Thoracic aorta (tissue), 2 donors: Measurements from ENCODE around the gene GNA12. TPM values are rescaled to one million over a fixed set of nuclear protein-coding genes. Genes with fewer than 3 reads are reported as not detected.
A peak's percentile ranks its signal among the peaks of the same experiment; 100 is the strongest.

Source experiments
- ATAC-seq: fragments of 150-250 bp; one replicate; pipeline ENCODE4 v1.8.0; 2017; ENCODE audit warnings: low read depth; ENCODE audit not compliant: insufficient number of reproducible peaks, low FRiP score
- DNase-seq: peaks from one replicate; pipeline ENCODE4 v3.0.0-alpha.2; 2020; ENCODE audit warnings: low spot score
- H3K27ac ChIP-seq, 2 donors: fragments of 200-600 bp; sonication (generic); 1 replicate in 1 of 2; 2 replicates in 1 of 2; pipeline ENCODE4 v1.5.1; 2016; ENCODE audit warnings: mild to moderate bottlenecking in 2 of 2, moderate library complexity in 2 of 2
- H3K27me3 ChIP-seq: fragments of 200-600 bp; sonication (generic); replicated peaks from 2 replicates; pipeline ENCODE4 v1.6.0; 2016; ENCODE audit warnings: mild to moderate bottlenecking; ENCODE audit not compliant: insufficient read depth
- H3K36me3 ChIP-seq: fragments of 200-600 bp; sonication (generic); one replicate; pipeline ENCODE4 v1.5.1; 2016
- H3K4me1 ChIP-seq, 2 donors: fragments of 200-600 bp; sonication (generic); 1 replicate in 1 of 2; 2 replicates in 1 of 2; pipeline versions ENCODE4 v1.5.1 to v1.6.0; 2016; ENCODE audit warnings: low read depth in 2 of 2, mild to moderate bottlenecking in 1 of 2; ENCODE audit not compliant: control insufficient read depth in 1 of 2
- H3K4me3 ChIP-seq: fragments of 200-600 bp; sonication (generic); 2 replicates; pipeline ENCODE4 v1.5.1; 2016; ENCODE audit warnings: mild to moderate bottlenecking
- H3K9me3 ChIP-seq: fragments of 200-600 bp; sonication (generic); 2 replicates; pipeline ENCODE4 v1.5.1; 2016
- total RNA-seq, 2 donors: library from RNA; depleted of rRNA; stranded (reverse); fragments of >200 nt; gene quantifications; one replicate each; pipeline versions ENCODE4 v1.1.0 to v1.2.3, GENCODE V29; 2016
- TF ChIP-seq, protein P1 (sequence below): fragments of 200-600 bp; sonication (generic); IDR thresholded peaks from one replicate; pipeline ENCODE4 v1.5.1; 2019; ENCODE audit warnings: antibody characterized with exemption

Gene GNA12
- total RNA-seq, 2 donors from 2014 or later, result 27.6 to 48.8 TPM

DNA sequence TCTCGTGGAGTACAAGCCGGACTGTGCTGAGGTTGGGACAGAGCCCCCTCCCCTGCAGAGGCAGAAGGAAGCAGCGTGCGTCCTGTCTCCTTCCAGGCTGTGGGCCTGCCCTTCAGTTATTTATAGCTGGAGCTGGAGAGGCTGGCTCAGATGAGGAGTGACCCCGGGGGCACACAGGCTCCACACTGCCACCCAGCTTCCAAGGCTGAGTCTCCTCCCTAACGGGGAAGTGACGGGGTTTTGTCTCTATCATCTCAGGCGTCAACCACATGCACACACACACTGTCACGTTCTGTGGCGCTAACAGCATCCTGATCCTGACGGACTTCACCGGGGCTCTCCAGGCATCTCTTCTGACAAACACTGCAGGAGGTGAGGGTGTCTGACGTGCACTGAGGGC, 130.7 kb downstream of the GNA12 start:
- Histone ChIP-seq H3K27me3 (no peaks in the 10 kb centered on the region), H3K27ac (no peak overlapping the region), H3K4me3 (no peak overlapping the region), H3K36me3 (no peaks in the 10 kb centered on the region), H3K9me3 (no peaks in the 10 kb centered on the region), H3K4me1 (peaks cover 7 to 14% of the 10 kb centered on the region in 2 donors)
- ATAC-seq (no peak), DNase-seq (no peak)
- TF ChIP-seq, protein P1, sequence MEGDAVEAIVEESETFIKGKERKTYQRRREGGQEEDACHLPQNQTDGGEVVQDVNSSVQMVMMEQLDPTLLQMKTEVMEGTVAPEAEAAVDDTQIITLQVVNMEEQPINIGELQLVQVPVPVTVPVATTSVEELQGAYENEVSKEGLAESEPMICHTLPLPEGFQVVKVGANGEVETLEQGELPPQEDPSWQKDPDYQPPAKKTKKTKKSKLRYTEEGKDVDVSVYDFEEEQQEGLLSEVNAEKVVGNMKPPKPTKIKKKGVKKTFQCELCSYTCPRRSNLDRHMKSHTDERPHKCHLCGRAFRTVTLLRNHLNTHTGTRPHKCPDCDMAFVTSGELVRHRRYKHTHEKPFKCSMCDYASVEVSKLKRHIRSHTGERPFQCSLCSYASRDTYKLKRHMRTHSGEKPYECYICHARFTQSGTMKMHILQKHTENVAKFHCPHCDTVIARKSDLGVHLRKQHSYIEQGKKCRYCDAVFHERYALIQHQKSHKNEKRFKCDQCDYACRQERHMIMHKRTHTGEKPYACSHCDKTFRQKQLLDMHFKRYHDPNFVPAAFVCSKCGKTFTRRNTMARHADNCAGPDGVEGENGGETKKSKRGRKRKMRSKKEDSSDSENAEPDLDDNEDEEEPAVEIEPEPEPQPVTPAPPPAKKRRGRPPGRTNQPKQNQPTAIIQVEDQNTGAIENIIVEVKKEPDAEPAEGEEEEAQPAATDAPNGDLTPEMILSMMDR, result no peak

DNA sequence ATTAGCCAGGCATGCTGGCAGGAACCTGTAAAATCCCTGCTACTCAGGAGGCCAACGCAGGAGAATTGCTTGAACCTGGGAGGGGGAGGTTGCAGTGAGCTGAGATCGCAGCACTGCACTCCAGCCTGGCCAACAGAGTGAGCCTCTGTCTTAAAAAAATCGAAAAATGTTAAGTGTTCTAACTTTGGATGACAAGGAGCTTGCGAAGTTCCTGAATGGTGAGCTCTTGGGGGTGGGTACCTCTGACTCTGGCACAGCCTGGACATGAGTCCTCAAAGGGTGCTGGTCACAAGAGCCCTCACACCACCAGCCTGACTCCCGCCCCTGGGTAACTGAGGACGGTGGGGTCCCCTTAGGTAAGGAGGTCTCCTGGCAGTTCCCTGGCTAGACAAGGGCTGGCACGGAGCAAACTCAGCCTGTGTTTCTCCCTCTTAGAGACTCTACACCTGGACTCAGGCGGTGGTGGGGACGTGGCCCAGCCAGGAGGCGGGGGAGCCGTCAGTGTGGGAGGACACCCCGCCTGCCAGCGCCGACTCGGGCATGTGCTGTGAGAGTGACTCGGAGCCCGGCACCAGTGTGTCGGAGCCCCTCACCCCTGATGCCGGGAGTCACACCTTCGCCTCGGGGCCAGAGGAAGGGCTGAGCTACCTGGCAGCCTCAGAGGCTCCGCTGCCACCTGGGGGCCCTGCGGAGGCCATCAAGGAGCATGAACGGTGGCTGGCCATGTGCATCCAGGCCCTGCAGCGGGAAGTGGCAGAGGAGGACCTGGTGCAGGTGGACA, 132.0 kb downstream of the GNA12 start:
- H3K27ac ChIP-seq, result no peak overlapping the region
- TF ChIP-seq, protein P1, result no peak

DNA sequence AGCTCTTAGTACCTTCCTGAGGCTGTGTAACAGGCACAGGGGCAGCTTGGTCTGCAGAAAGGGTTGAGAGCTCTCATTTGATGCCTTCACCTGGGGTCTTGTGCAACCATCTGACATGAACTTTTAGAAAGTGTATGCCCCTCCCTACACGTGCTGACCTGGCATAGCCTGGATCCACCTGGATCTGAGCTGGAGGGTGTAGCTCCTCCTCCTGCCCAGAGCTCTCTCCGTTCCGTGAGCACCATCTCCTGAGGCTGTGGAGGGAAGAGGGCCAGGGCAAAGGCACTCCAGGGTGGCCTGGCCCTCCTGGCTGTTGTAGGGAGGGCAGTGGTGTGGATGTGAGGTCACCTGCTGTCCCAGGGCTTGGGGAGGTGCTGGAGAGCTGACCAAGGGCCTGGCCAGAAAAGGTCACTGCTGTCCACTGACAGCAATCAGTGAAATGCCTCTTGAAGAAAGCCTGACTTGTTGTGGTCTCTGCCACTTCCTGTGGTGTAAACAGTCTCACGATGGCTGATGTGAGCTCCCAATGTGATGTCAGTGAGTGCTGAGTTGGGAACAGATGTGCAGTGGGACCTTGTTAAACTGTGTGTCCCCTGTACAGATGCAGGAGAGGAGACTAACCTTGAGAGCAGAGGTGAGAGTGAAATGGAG, 133.1 kb downstream of the GNA12 start:
- Histone ChIP-seq H3K4me1 (no peaks in the 10 kb centered on the region), H3K27me3 (no peaks in the 10 kb centered on the region), H3K27ac (no peak overlapping the region), H3K4me3 (no peak overlapping the region), H3K9me3 (no peaks in the 10 kb centered on the region), H3K36me3 (no peaks in the 10 kb centered on the region)
- TF ChIP-seq, protein P1, result no peak
- DNase-seq (no peak), ATAC-seq (no peak)

More for the DNA sequence above, 132.0 kb downstream of the GNA12 start:
- Histone ChIP-seq H3K4me1 (peaks cover 4% of the 10 kb centered on the region in 2 donors), H3K4me3 (no peak overlapping the region), H3K36me3 (no peaks in the 10 kb centered on the region), H3K9me3 (no peaks in the 10 kb centered on the region), H3K27me3 (no peaks in the 10 kb centered on the region)
- DNase-seq, result no peak
- ATAC-seq, result no peak

DNA sequence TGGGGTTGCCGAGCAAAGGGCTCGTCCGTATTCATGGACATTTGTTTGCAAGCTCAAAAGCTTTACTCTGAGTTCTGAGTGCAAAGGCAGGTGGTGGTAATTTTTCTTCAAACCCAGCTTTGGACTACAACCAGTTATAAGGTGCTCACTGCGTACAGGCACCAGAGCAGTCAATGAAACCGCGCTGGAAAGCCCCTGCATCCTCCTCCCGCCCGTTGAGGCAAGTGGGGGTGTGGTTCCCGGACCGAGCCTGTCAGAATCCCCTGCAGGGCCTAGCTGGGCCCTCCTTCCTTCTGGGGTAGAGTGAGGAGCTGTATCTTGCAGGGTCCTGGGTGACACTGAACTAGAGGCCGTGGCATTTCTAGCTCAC, 133.8 kb downstream of the GNA12 start:
- H3K27me3 ChIP-seq, result no peaks in the 10 kb centered on the region
- H3K4me3 ChIP-seq, result no peak overlapping the region
- TF ChIP-seq, protein P1, result no peak
- no peaks in the 10 kb centered on the region for H3K4me1 ChIP-seq
- ATAC-seq (no peak), DNase-seq (no peak)
- H3K9me3 ChIP-seq, result no peaks in the 10 kb centered on the region
- no peak overlapping the region for H3K27ac ChIP-seq
- H3K36me3 ChIP-seq, result no peaks in the 10 kb centered on the region

DNA sequence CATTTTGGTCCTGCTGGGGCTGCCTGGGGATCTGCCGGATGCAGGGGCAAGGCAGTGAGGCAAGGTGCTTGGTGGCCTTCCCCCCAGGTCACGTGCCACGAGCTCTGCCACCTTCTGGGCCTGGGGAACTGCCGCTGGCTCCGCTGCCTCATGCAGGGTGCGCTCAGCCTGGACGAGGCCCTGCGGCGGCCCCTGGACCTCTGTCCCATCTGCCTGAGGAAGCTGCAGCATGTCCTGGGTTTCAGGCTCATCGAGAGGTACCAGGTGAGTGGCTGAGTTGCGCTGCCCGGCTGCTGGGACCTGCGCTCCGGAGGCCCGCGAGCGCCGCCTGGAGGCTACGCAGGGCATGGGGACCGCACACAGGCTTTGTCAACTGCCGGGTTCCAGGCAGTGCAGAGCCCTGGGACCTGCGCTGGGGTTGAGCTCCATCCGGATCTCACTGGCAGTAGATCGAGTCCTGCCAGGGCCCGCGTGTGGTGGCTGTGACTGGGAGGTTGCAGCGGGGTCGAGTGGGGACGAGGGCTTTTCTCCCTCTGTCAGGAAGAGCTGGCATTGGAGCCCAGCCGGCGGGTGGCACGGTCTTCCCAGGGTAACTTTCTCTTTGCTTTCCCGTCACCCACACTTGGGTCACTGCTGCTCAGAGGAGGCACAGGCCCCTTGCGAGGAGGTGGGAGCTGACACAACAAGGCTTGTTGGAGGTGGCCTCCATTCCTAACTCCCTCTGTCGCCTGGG, 134.4 kb downstream of the GNA12 start:
- no peaks in the 10 kb centered on the region for H3K36me3 ChIP-seq
- H3K4me1 ChIP-seq, result no peaks in the 10 kb centered on the region
- H3K27ac ChIP-seq, result no peak overlapping the region
- DNase-seq (no peak), ATAC-seq (no peak)
- TF ChIP-seq, protein P1, result peak; percentile 67
- H3K9me3 ChIP-seq, result no peaks in the 10 kb centered on the region
- H3K4me3 ChIP-seq, result peak overlapping the region; percentile 7
- H3K27me3 ChIP-seq, result no peaks in the 10 kb centered on the region
